Measurements from ENCODE around the gene SYAP1. TPM values are rescaled to one million over a fixed set of nuclear protein-coding genes. Genes with fewer than 3 reads are reported as not detected.

Gene SYAP1
- total and polyA plus RNA-seq, 2 of the 8 experiments (the other 6 are each of a cell fraction or from before 2014, with no cell fraction given), result 2.9 to 20.3 TPM

- no peak for TF ChIP-seq RXRA (IDR thresholded peaks at IDR 0.05; ENCODE audit: insufficient read depth, low read depth, low read length)
Measured at GRCh38 chrX:16774746-16775145, 55.3 kb downstream of the SYAP1 start (continued).

GRCh38 chrX:16778545-16778944 is 59.1 kb downstream of the SYAP1 start:
- FAIRE-seq, result no peak
- no peak for TF ChIP-seq RFX5 (IDR thresholded peaks at IDR 0.05; ENCODE audit: borderline replicate concordance, low read depth, low read length)
- no peak for TF ChIP-seq MAX (IDR thresholded peaks at IDR 0.05)
- TF ChIP-seq KDM5A (IDR thresholded peaks at IDR 0.05; ENCODE audit: low read length), result no peak
- no peak for TF ChIP-seq BRCA1 (IDR thresholded peaks at IDR 0.05; ENCODE audit: low read depth, low read length)
- TF ChIP-seq SIN3A (conservative IDR thresholded peaks at IDR 0.05 in 1 of 2, IDR thresholded peaks at IDR 0.05 in 1 of 2; ENCODE audit: low read depth in 1 of 2, low read length in 2 of 2), result no peak
- TF ChIP-seq KDM1A (IDR thresholded peaks at IDR 0.05; ENCODE audit: borderline replicate concordance, low read length), result no peak
- no peak for TF ChIP-seq SP1 (IDR thresholded peaks at IDR 0.05; ENCODE audit: low read depth, low read length)
- TF ChIP-seq PHF8 (conservative IDR thresholded peaks at IDR 0.05; ENCODE audit: low read depth, low read length), result no peak
- TF ChIP-seq FOSL1 (IDR thresholded peaks at IDR 0.05; ENCODE audit: insufficient read depth, low read depth, low read length), result no peak
- TF ChIP-seq GTF2F1 (IDR thresholded peaks at IDR 0.05; ENCODE audit: borderline replicate concordance, low read depth, low read length), result no peak
- TF ChIP-seq BCL11A (IDR thresholded peaks at IDR 0.05; ENCODE audit: low read depth in 2 of 2, low read length in 2 of 2), result no peak
- no peak for TF ChIP-seq CREB1 (IDR thresholded peaks at IDR 0.05)
- no peak for TF ChIP-seq RBBP5 (IDR thresholded peaks at IDR 0.05; ENCODE audit: borderline replicate concordance, low read depth, low read length)

More at GRCh38 chrX:16778545-16778944, 59.1 kb downstream of the SYAP1 start:
- no peak overlapping the region for H2BK20ac ChIP-seq (ENCODE audit: low read length)
- no peak overlapping the region for H3K4ac ChIP-seq (replicated peaks; ENCODE audit: insufficient read length, low read depth, low read length)
- POLR2A ChIA-PET (ENCODE audit: partially characterized antibody), result interaction anchor here (0.9 to 1.1 kb wide), 2 partner anchors 11 to 16 kb away, joined by 3 read pairs; no protein-coding TSS in a partner anchor
- no peak overlapping the region for H3K4me3 ChIP-seq (ENCODE audit: extremely low read depth in 1 of 4, insufficient read depth in 2 of 4, low read depth in 3 of 4, low read length in 4 of 4)
- H3K79me1 ChIP-seq (ENCODE audit: low read depth, low read length), result no peaks in the 10 kb centered on the region
- no peak overlapping the region for H4K91ac ChIP-seq (replicated peaks; ENCODE audit: insufficient read length, low read length)
- no peaks in the 10 kb centered on the region for H3K27me3 ChIP-seq (replicated peaks in 1 of 4; ENCODE audit: control insufficient read depth in 3 of 4, extremely low read depth in 1 of 4, insufficient read depth in 3 of 4, low read length in 3 of 4)
- H2BK120ac ChIP-seq (replicated peaks; ENCODE audit: low read depth, low read length), result no peak overlapping the region
- H3K79me2 ChIP-seq (ENCODE audit: control insufficient read depth in 1 of 2, insufficient read depth in 2 of 2, low read length in 2 of 2), result no peaks in the 10 kb centered on the region
- CTCF ChIA-PET (ENCODE audit: partially characterized antibody), result no interaction called here
- no peaks in the 10 kb centered on the region for H3K23me2 ChIP-seq (ENCODE audit: low read depth, low read length)
- no peaks in the 10 kb centered on the region for H3K36me3 ChIP-seq (ENCODE audit: control insufficient read depth in 2 of 4, insufficient read depth in 4 of 4, low read length in 3 of 4)
- no peak overlapping the region for H3K27ac ChIP-seq (ENCODE audit: low read depth, low read length)
- H4K8ac ChIP-seq (ENCODE audit: extremely low read depth, insufficient read depth, low read length), result no peak overlapping the region
- no peak overlapping the region for H4K5ac ChIP-seq (ENCODE audit: insufficient read length, low read depth, low read length)
- H2BK12ac ChIP-seq (ENCODE audit: low read depth, low read length), result no peak overlapping the region
- H2BK5ac ChIP-seq (ENCODE audit: low read depth, low read length), result no peak overlapping the region
- no peak overlapping the region for H3K23ac ChIP-seq (ENCODE audit: insufficient read length)
- no peak overlapping the region for H3K4me2 ChIP-seq (ENCODE audit: insufficient read depth in 1 of 2, low read depth in 2 of 2, low read length in 2 of 2)
- no peak for DNase-seq (ENCODE audit: low read depth in 1 of 2, low spot score in 2 of 2)
- no peak overlapping the region for H3K14ac ChIP-seq (ENCODE audit: insufficient read length)
- H3K18ac ChIP-seq (ENCODE audit: extremely low read depth, low read length), result no peak overlapping the region
- no peaks in the 10 kb centered on the region for H3K9me3 ChIP-seq (ENCODE audit: insufficient read depth in 2 of 2, low read depth in 1 of 2, low read length in 1 of 2)
- H3K56ac ChIP-seq (replicated peaks; ENCODE audit: insufficient read length, low read depth, low read length), result no peak overlapping the region
- H3K9ac ChIP-seq (replicated peaks in 1 of 4; ENCODE audit: extremely low read depth in 1 of 4, low read depth in 3 of 4, low read length in 3 of 4), result no peak overlapping the region
- H2AFZ ChIP-seq (ENCODE audit: low read length), result no peak overlapping the region
- no peaks in the 10 kb centered on the region for H3K4me1 ChIP-seq (replicated peaks in 1 of 4; ENCODE audit: control insufficient read depth in 3 of 4, insufficient read depth in 4 of 4, low read length in 3 of 4)
- no peaks in the 10 kb centered on the region for H4K20me1 ChIP-seq (replicated peaks in 1 of 2; ENCODE audit: control insufficient read depth in 1 of 2, insufficient read depth in 2 of 2, low read length in 2 of 2)
- no peak overlapping the region for H2AK5ac ChIP-seq (ENCODE audit: low read depth, low read length)
- no peak overlapping the region for H2BK15ac ChIP-seq (ENCODE audit: low read length)
